Measurements from ENCODE around the gene PRDM10. TPM values are rescaled to one million over a fixed set of nuclear protein-coding genes. Genes with fewer than 3 reads are reported as not detected.

PRDM10 gene
- total and polyA plus RNA-seq, 10 of the 15 experiments (the other 5 are each of a cell fraction or from before 2014, with no cell fraction given): 0.93 to 6.2 (median 4.1) TPM

GRCh38 chr11:129928923-129929692 lies 73.5 kb downstream of the PRDM10 start:
- no peak overlapping the region for H3K4me3 ChIP-seq
- no peaks in the 10 kb centered on the region for H3K4me1 ChIP-seq (ENCODE audit: control insufficient read depth, insufficient read depth, low read length)
- H3K9me3 ChIP-seq (replicated peaks; ENCODE audit: control insufficient read depth, insufficient read depth, low read length): no peaks in the 10 kb centered on the region
- H3K36me3 ChIP-seq (ENCODE audit: control insufficient read depth in 2 of 2, insufficient read depth in 2 of 2, low read length in 1 of 2): no peaks in the 10 kb centered on the region; a peak in 2 of 4 replicates
- intact Hi-C loops (cut with micrococcal nuclease; ENCODE audit: unreplicated experiment) (no loop called here), in situ Hi-C loops (cut with MboI) (no loop called here)
- TF ChIP-seq CHD1 (IDR thresholded peaks at IDR 0.05; ENCODE audit: low read depth, low read length): no peak
- no peak for TF ChIP-seq STAT1 (conservative IDR thresholded peaks at IDR 0.05)
- no peak for TF ChIP-seq ELK1 (IDR thresholded peaks at IDR 0.05; ENCODE audit: low read depth, low read length)
- TF ChIP-seq ATF2 (IDR thresholded peaks at IDR 0.05; ENCODE audit: low read length): no peak
- no peak for TF ChIP-seq SMARCA5 (IDR thresholded peaks at IDR 0.05)
- TF ChIP-seq EED (IDR thresholded peaks at IDR 0.05; ENCODE audit: low read depth): no peak
- no peak for TF ChIP-seq CBX5 (IDR thresholded peaks at IDR 0.05; ENCODE audit: low read depth)
- no peak for TF ChIP-seq SKIL (IDR thresholded peaks at IDR 0.05; ENCODE audit: low read depth, poor library complexity, severe bottlenecking)
- TF ChIP-seq GABPA (IDR thresholded peaks at IDR 0.05; ENCODE audit: low read depth): no peak
- no peak for TF ChIP-seq YBX1 (IDR thresholded peaks at IDR 0.05)
- TF ChIP-seq USF1 (IDR thresholded peaks at IDR 0.05; ENCODE audit: borderline replicate concordance, extremely low read length, insufficient read depth, low read depth, low read length): no peak
- no peak for TF ChIP-seq ZZZ3 (IDR thresholded peaks at IDR 0.05; ENCODE audit: control insufficient read depth, insufficient read length, low read depth)
- TF ChIP-seq RFX5 (IDR thresholded peaks at IDR 0.05; ENCODE audit: low read depth, low read length): no peak
- no peak for TF ChIP-seq ZNF622 (IDR thresholded peaks at IDR 0.05)
- no peak for TF ChIP-seq SREBF2 (IDR thresholded peaks at IDR 0.05; ENCODE audit: low read length)
- TF ChIP-seq TCF7 (IDR thresholded peaks at IDR 0.05; ENCODE audit: borderline replicate concordance): no peak
- TF ChIP-seq RUNX3 (IDR thresholded peaks at IDR 0.05; ENCODE audit: low read length): no peak
- no peak for TF ChIP-seq RCOR1 (conservative IDR thresholded peaks at IDR 0.05; ENCODE audit: low read depth, low read length)
- TF ChIP-seq CREB1 (IDR thresholded peaks at IDR 0.05; ENCODE audit: low read depth): no peak
- TF ChIP-seq BMI1 (IDR thresholded peaks at IDR 0.05; ENCODE audit: borderline replicate concordance): no peak
- ChIA-PET CTCF (interaction anchor here (0.5 to 14.3 kb wide), 3 partner anchors 18 to 201 kb away, joined by 3 to 400 read pairs (median 4); no protein-coding TSS in a partner anchor), SMC1A (ENCODE audit: uncharacterized antibody, unreplicated experiment) (interaction anchor here (0.7 to 4.5 kb wide), 3 partner anchors 75 to 203 kb away, joined by 3 to 87 read pairs (median 3); no protein-coding TSS in a partner anchor), POLR2A (no interaction called here), RAD21 (ENCODE audit: unreplicated experiment) (interaction anchor here (10.8 kb wide), 1 partner anchor 202 kb away, joined by 209 read pairs; no protein-coding TSS in a partner anchor)
- no peak overlapping the region for H3K4me2 ChIP-seq (ENCODE audit: control insufficient read depth, insufficient read depth)
- no peak for ATAC-seq
- no peak overlapping the region for H3K27ac ChIP-seq (ENCODE audit: control insufficient read depth, insufficient read depth)
- H3K9ac ChIP-seq (ENCODE audit: control insufficient read depth, insufficient read depth, low read length): no peak overlapping the region
- no peak for FAIRE-seq
- H2AFZ ChIP-seq (ENCODE audit: control insufficient read depth, low read depth, low read length): no peak overlapping the region
- BruUV-seq (replicated peaks): no TSS peak
- no peaks in the 10 kb centered on the region for H4K20me1 ChIP-seq (ENCODE audit: control insufficient read depth, insufficient read depth)
- no peaks in the 10 kb centered on the region for H3K27me3 ChIP-seq (replicated peaks in 1 of 2; ENCODE audit: control insufficient read depth in 2 of 2, insufficient read depth in 2 of 2, low read length in 1 of 2)
- 98% methylated on average over 3 of the region's 3 CpGs for WGBS (ENCODE audit: insufficient coverage, insufficient replicate concordance, low lambda C conversion rate, missing lambda C conversion rate)
- H3K79me2 ChIP-seq (ENCODE audit: control insufficient read depth, insufficient read depth, low read length): no peaks in the 10 kb centered on the region
- no peak for DNase-seq (ENCODE audit: low read depth, low spot score)

All from GM12878 (cell line).